GM18861 (cell line): Measurements from ENCODE around the gene MROH8.
"Not testable (repeated sequence)": the region's sequence is repeated elsewhere in the genome, so short reads cannot be mapped to it uniquely, and the experiment has no call there.

Experiments
- ATAC-seq: cut with Tn5 transposase; IDR thresholded peaks from one replicate; pipeline ENCODE4 v1.9.1; 2021; ENCODE audit not compliant: unreplicated experiment

The MROH8 gene

DNA sequence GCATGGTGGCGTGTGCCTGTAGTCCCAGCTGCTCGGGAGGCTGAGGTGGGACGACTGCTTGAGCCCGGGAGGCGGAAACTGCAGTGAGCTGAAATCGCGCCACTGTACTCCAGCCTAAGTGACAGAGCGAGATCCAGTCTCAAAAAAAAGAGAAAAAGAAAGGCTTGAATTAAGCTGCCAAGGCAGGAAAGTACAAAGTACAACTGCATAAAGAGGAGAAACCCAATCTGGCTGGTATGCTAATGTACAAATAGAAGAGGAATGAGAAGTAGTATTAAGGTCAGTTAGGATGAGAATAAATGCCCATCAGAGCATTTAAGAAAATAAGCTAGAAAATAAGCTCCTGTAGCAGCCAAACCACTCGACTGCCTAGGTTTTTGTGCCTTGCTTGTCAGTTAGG is 23.4 kb downstream of the MROH8 start:
- no peak for ATAC-seq

DNA sequence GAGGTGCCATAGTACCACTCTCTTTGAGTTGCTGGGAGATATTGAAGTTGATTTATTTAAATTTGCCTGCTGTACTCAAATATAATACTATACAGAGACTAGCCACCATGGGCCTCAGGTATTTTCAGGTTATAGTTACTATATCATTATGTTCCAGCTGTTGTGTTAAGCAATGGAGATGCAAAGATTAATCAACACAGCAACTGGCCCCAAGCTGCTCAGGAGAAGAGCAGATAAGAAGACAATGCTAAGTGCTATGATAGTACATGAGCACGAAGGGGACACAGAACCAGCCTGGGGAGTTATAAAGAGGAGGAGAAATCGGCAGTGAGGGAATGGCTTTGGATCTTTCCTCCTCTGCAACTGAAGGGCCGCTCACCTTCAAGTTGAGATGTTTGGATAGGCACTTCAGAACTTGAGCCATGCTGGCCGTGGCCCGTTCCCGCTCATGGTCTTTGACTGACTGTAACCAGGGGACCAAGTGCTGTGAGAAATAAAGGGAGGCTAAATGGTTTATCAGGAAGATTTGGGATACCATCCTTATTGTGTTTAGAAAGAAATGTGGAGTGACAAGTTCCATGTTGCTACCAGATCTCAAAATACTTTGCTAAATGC is 24.6 kb downstream of the MROH8 start:
- no peak for ATAC-seq

GRCh38 chr20:37152284-37152683 is 27.1 kb downstream of the MROH8 start:
- ATAC-seq, result no peak

DNA sequence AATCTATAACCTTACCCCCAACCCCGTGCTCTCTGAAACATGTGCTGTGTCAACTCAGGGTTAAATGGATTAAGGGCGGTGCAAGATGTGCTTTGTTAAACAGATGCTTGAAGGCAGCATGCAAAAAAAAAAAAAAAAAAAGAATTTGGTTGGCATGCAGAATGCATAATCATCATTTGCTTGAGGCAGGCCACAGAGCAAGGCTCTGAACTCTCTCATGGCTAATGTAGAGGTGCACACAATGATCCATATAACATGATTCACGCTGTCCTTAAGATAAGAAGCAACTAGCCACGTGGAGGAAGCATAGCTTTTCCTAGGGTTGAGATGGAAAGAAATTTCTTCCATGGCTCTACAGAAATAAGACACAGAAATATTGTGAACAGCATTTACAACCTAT is 27.8 kb downstream of the MROH8 start:
- ATAC-seq, result no peak

DNA sequence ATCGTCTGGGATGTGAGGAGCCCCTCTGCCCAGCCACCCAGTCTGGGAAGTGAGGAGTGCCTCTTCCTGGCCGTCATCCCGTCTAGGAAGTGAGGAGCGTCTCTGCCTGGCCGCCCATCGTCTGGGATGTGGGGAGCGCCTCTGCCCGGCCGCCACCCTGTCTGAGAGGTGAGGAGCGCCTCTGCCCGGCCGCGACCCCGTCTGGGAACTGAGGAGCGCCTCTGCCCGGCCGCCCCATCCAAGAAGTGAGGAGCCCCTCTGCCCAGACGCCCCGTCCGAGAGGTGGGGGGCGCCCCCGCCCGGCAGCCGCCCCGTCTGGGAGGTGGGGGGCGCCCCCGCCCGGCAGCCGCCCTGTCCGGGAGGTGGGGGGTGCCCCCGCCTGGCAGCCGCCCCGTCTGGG is 28.5 kb downstream of the MROH8 start:
- not testable (repeated sequence) for ATAC-seq

DNA sequence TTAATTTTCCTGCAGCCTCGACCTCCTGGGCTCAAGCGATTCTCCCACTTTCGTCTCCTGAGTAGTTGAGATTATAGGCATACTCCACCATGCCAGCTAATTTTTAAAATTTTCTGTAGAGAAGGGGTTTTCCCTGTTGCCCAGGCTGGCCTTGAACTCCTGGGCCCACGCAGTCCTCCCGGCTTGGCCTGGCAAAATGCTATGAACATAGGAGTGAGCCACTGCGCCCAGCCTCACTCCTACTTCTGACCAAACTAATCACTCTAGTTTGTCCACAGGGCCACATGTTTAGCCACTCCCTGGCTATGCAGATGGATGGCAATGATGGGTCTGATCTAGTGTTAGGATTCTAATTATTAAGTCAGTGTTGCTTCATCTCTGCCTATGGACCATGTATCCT is 32.1 kb downstream of the MROH8 start:
- no peak for ATAC-seq

GRCh38 chr20:37144856-37145404 is 34.4 kb downstream of the MROH8 start:
- ATAC-seq, result no peak

DNA sequence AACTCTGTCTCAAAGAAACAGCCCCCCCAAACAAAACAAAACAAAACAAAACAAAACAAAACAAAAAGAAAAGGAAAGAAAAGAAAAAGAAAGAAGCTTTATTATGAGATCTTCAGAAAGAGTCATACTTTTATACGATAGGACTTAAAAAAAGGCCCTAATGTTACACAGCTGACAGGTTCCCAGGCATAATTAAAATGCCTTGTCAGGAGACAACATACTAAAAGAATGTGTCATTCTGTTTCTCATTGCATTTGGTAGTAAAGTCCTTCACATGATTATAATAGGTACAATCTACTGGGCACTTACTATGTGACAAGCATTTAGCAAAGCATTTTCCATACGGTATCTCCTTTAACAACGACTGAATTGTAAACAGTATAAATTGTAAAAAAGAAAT is 36.6 kb downstream of the MROH8 start:
- ATAC-seq, result no peak

DNA sequence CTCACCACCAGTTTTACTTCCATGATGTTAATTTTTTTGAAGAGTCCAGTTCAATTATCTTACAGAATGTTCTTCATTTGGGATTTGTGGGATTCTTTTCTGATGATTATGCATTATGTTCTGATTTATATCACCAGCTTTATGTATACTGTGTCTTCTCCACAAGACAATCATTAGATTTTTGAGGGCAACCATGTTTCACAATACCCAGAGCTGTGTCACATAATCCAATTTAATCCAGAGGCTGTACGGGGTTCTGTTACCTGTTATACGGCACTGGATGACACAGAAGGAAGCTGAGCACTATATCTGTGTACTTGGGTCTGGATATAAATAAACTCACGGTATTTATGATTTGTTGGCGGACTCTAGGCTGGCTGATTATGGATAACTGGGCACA is 41.8 kb downstream of the MROH8 start:
- no peak for ATAC-seq

GRCh38 chr20:37133952-37134351 is 45.4 kb downstream of the MROH8 start:
- no peak for ATAC-seq

DNA sequence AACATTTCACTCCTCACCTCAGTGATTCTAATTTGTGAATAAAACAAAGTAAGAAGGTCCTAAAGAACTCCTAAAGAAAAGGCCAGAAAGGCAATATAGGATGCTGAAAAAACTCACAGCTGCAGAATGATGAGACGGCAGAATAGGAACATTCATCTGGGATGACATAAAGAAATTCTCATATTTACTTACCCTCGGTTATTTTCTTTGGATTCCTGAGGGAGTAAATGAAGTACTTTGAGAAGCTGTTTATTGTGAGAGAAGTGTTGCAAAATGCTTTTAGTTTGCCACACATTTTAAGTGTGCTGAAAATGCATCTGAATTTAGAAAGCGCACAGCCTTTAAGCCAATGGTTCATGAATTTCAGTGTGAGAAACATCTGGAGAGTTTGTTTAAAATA is 47.9 kb downstream of the MROH8 start:
- no peak for ATAC-seq

- no peak for ATAC-seq
Measured at GRCh38 chr20:37128803-37129202, 50.5 kb downstream of the MROH8 start.

GRCh38 chr20:37126290-37126689 is 53.1 kb downstream of the MROH8 start:
- ATAC-seq, result not testable (repeated sequence)

- ATAC-seq, result no peak
Measured at GRCh38 chr20:37123441-37123840, 55.9 kb downstream of the MROH8 start.

DNA sequence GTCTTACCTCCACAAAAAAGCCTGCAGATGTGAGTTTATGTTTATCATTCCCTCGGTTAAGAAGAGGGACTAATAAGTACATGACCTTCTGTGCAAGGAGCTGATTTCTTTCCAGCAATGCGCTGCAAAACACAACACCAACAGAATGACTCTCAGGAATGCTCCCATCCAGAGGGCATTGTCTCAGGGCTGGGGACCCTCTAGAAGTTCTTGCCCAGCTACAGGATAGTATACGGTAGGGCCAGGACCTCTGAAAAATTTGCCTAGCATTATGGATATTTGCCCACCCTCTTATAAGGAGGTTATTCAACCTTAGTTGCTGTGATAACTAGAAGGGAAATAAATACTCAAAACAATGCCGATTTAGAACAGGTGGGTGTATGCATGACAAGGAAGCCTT is 58.9 kb downstream of the MROH8 start:
- no peak for ATAC-seq

- no peak for ATAC-seq
Measured at GRCh38 chr20:37119356-37120036, 59.9 kb downstream of the MROH8 start.

DNA sequence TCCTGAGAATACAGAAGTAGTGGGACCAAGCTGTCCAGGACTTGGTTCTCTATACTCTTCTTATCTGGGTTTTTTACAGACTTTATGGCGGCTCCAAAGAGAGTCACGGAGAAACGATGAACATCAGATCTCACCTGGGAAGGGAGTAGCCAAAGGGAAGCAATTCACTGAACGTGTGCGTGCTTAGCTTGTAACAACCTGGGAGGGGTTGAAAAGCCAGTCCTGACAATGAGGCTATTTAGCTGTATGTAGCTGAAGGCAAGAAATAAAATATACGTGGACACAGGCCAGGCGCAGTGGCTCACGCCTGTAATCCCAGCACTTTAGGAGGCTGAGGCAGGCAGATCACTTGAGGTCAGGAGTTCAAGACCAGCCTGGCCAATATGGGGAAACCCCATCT is 65.3 kb downstream of the MROH8 start:
- ATAC-seq, result no peak

- ATAC-seq, result no peak
Measured at GRCh38 chr20:37111926-37112455, 67.4 kb downstream of the MROH8 start.

DNA sequence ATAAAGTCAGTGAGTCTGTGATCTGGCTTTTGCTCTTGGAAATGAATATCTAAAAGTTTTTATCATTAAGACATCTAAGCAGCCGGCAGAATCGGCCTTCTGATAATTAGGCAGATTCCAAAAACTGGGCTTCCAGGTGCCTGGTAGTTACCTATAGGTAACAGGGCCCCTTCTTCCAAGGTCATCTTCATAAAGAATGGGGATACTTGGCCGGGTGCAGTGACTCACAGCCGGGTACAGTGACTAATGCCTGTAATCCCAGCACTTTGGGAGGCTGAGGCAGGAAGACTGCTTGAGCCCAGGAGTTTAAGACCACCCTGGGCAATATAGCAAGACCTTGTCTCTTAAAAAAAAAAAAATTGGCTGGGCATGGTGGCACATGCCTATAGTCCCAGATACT is 70.7 kb downstream of the MROH8 start:
- no peak for ATAC-seq

DNA sequence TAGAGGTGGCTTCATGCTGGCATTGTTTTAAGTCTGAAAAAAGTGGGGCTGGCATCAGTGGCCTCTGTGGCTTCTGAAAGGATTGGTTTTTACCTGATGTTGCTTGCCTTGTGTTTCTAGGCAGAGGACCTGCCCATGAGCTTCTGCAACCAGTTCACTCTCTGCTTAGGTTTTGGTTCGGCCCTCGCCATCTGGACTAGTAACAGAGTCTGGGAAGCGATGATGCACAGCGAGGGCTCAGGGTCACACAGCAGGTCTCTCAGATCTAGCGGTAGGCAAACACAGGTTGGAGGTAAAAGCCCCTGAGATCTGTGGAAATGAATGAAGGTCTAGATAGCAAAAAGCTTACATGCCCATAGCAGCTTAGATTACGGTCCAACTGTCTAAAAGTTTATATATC is 76.8 kb downstream of the MROH8 start:
- ATAC-seq, result no peak

- ATAC-seq, result no peak
Measured at GRCh38 chr20:37096415-37097041, 82.8 kb downstream of the MROH8 start.
